GDM1 (cell line): ENCODE results near the gene DRD2.

Experiments used
- DNase-seq: peaks from one replicate; lab custom pipeline; 2025; lab: John Stamatoyannopoulos, UW

Gene DRD2

GRCh38 chr11:113444502-113445123 is 30.6 kb downstream of the DRD2 start:
- DNase-seq: no peak

- DNase-seq: no peak
Measured at GRCh38 chr11:113440816-113441215, 34.4 kb downstream of the DRD2 start.

- no peak for DNase-seq
Measured at GRCh38 chr11:113436672-113437252, 38.4 kb downstream of the DRD2 start.

- DNase-seq: no peak
Measured at GRCh38 chr11:113435190-113435968, 39.8 kb downstream of the DRD2 start.

- DNase-seq: no peak
Measured at GRCh38 chr11:113431746-113432145, 43.5 kb downstream of the DRD2 start.

GRCh38 chr11:113426686-113427085 is 48.5 kb downstream of the DRD2 start:
- no peak for DNase-seq

GRCh38 chr11:113420808-113421207 is 54.4 kb downstream of the DRD2 start:
- DNase-seq: no peak

- DNase-seq: no peak
Measured at GRCh38 chr11:113419454-113420003, 55.7 kb downstream of the DRD2 start.

- no peak for DNase-seq
Measured at GRCh38 chr11:113417428-113417827, 57.8 kb downstream of the DRD2 start.

GRCh38 chr11:113415343-113415742 is 59.9 kb downstream of the DRD2 start:
- DNase-seq: no peak

GRCh38 chr11:113412675-113413074 is 62.5 kb downstream of the DRD2 start:
- no peak for DNase-seq

GRCh38 chr11:113411536-113411935 is 63.7 kb downstream of the DRD2 start:
- DNase-seq: no peak

GRCh38 chr11:113410414-113411135 is 64.6 kb downstream of the DRD2 start:
- DNase-seq: no peak

GRCh38 chr11:113409526-113409925 is 65.7 kb downstream of the DRD2 start:
- no peak for DNase-seq

GRCh38 chr11:113408887-113409286 is 66.3 kb downstream of the DRD2 start:
- no peak for DNase-seq

GRCh38 chr11:113408206-113408605 is 67.0 kb downstream of the DRD2 start:
- no peak for DNase-seq

- DNase-seq: no peak
Measured at GRCh38 chr11:113407163-113407562, 68.0 kb downstream of the DRD2 start.

- no peak for DNase-seq
Measured at GRCh38 chr11:113405724-113406478, 69.3 kb downstream of the DRD2 start.

- DNase-seq: no peak
Measured at GRCh38 chr11:113404859-113405430, 70.3 kb downstream of the DRD2 start.

GRCh38 chr11:113401718-113402117 is 73.5 kb downstream of the DRD2 start:
- DNase-seq: no peak

GRCh38 chr11:113400631-113401230 is 74.5 kb downstream of the DRD2 start:
- DNase-seq: no peak
